DOHH2 (cell line): ENCODE data around the gene RSBN1.

Experiments used
- EZH2phosphoT487 ChIP-seq: fragments of 200-600 bp; sonication (generic); IDR thresholded peaks from 2 replicates; pipeline ENCODE4 v1.6.1; 2017; ENCODE audit warnings: borderline replicate concordance, mild to moderate bottlenecking, antibody characterized with exemption, low read length, moderate library complexity, mixed read lengths
- TF ChIP-seq, protein P1 (sequence below): fragments of 200-600 bp; sonication (generic); IDR thresholded peaks from one replicate; pipeline ENCODE4 v1.5.1; 2014; ENCODE audit warnings: antibody characterized with exemption, mild to moderate bottlenecking, low read depth, low read length; ENCODE audit not compliant: poor library complexity, severe bottlenecking

DNA sequence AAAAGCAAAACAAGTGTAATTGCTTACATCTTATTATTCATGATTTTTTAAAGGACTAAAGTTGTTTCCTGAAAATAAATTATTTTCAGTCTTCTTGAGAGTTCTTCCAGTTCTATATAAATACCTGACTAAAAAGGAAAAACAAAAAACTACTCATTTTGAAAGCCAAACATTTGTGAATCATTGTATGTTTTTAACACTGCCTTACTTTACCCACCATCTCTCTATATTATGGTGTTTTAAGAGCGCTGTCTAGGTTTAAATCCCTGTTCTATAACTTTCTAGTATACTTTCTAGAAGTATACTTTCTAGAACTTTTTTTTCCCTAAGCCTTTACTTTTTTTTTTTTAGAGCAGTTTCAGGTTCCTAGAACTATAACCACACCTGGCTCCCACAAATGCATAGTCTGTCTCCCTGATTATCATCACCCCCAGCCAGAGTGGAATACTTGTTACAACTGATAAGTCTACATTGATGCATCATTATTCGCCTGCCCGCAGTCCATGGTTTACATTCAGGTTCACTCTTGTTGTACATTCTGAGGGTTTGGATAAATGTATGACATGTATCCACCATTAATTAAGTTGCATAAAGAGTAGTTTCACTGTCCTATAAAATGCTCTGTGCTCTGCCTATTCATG is 9.8 kb downstream of the RSBN1 start:
- TF ChIP-seq, protein P1, sequence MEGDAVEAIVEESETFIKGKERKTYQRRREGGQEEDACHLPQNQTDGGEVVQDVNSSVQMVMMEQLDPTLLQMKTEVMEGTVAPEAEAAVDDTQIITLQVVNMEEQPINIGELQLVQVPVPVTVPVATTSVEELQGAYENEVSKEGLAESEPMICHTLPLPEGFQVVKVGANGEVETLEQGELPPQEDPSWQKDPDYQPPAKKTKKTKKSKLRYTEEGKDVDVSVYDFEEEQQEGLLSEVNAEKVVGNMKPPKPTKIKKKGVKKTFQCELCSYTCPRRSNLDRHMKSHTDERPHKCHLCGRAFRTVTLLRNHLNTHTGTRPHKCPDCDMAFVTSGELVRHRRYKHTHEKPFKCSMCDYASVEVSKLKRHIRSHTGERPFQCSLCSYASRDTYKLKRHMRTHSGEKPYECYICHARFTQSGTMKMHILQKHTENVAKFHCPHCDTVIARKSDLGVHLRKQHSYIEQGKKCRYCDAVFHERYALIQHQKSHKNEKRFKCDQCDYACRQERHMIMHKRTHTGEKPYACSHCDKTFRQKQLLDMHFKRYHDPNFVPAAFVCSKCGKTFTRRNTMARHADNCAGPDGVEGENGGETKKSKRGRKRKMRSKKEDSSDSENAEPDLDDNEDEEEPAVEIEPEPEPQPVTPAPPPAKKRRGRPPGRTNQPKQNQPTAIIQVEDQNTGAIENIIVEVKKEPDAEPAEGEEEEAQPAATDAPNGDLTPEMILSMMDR = no peak
- no peak for TF ChIP-seq EZH2phosphoT487
